Spleen (tissue), 11 donors: ENCODE data around the gene SKI. TPM values are rescaled to one million over a fixed set of nuclear protein-coding genes. Genes with fewer than 3 reads are reported as not detected.

Experiments used
- DNase-seq: peaks from one replicate; pipeline ENCODE4 v3.0.0-alpha.2; 2020
- H3K27ac ChIP-seq, 8 donors: fragments of 200-600 bp; sonication (generic) in 7 of 8; 1 replicate in 4 of 8; 2 replicates in 4 of 8; pipeline versions ENCODE4 v1.5.0 to v1.8.0; 2016 to 2021; ENCODE audit warnings: inconsistent platforms in 4 of 8, mild to moderate bottlenecking in 4 of 8, moderate library complexity in 1 of 8
- H3K27me3 ChIP-seq, 7 donors: fragments of 200-600 bp; sonication (generic) in 6 of 7; replicated peaks in 1 of 7; 1 replicate in 4 of 7; 2 replicates in 3 of 7; pipeline versions ENCODE4 v1.5.0 to v1.8.0; 2016 to 2021; ENCODE audit warnings: inconsistent platforms in 3 of 7, mild to moderate bottlenecking in 1 of 7
- H3K36me3 ChIP-seq, 6 donors: fragments of 200-600 bp; sonication (generic) in 5 of 6; 1 replicate in 4 of 6; 2 replicates in 2 of 6; pipeline versions ENCODE4 v1.5.0 to v1.8.0; 2016 to 2021; ENCODE audit warnings: inconsistent platforms in 2 of 6
- H3K4me1 ChIP-seq, 6 donors: fragments of 200-600 bp; sonication (generic) in 5 of 6; 1 replicate in 3 of 6; 2 replicates in 3 of 6; pipeline versions ENCODE4 v1.5.0 to v1.8.0; 2016 to 2021; ENCODE audit warnings: inconsistent platforms in 3 of 6
- H3K4me3 ChIP-seq, 8 donors: fragments of 200-600 bp; sonication (generic) in 7 of 8; 1 replicate in 4 of 8; 2 replicates in 4 of 8; pipeline versions ENCODE4 v1.5.0 to v1.8.0; 2016 to 2021; ENCODE audit warnings: inconsistent platforms in 4 of 8, mild to moderate bottlenecking in 4 of 8, moderate library complexity in 2 of 8
- H3K9me3 ChIP-seq, 8 donors: fragments of 200-600 bp; sonication (generic) in 7 of 8; 1 replicate in 4 of 8; 2 replicates in 4 of 8; pipeline versions ENCODE4 v1.5.0 to v1.8.0; 2016 to 2021; ENCODE audit warnings: inconsistent platforms in 4 of 8
- POLR2A ChIP-seq, 3 donors: fragments of 450-650 bp; IDR thresholded peaks; one replicate each; pipeline ENCODE4 v1.5.1; 2017; ENCODE audit warnings: antibody characterized with exemption in 3 of 3, mild to moderate bottlenecking in 1 of 3
- POLR2AphosphoS5 ChIP-seq, 3 donors: sonication (generic); formaldehyde crosslinking; IDR thresholded peaks; one replicate each; pipeline ENCODE4 v1.5.1; 2017; ENCODE audit warnings: antibody characterized with exemption in 3 of 3
- WGBS, 5 donors: extraction: QIAGEN DNeasy Blood & Tissue Kit in 3 of 5; methylation state at CpG; one replicate each; pipeline versions ENCODE4 v1.1.5 to v1.1.7; 2013 to 2018; 5-methylcytosine and 5-hydroxymethylcytosine counted together
- intact Hi-C: fragments of 100-400 bp; cut with DNase I; formaldehyde crosslinking; loops from one replicate; pipeline ENCODE4 v1.15.0; 2023; ENCODE audit warnings: low total_unique reads
- polyA plus RNA-seq, 3 donors: library from polyadenylated mRNA; stranded (reverse); fragments of 200-250 nt; gene quantifications; one replicate each; pipeline ENCODE4 v1.2.1, GENCODE V29; 2013
- total RNA-seq, 7 donors: library from RNA; depleted of rRNA in 3 of 7; stranded (reverse); fragments of >200 nt in 3 of 7; fragmentation: NEBNext Ultra II Directional in 4 of 7; extraction: Animal tissue kit (Norgen Biotek cat#: 25700) in 4 of 7; gene quantifications; one replicate each; pipeline versions ENCODE4 v1.1.0 to v1.2.1, GENCODE V29; 2016 to 2021
- TF ChIP-seq, protein P1 (sequence below), 11 experiments: fragments of 200-600 bp in 7 of 11; fragments of 450-650 bp in 4 of 11; sonication (generic) in 4 of 11; IDR thresholded peaks in 8 of 11; conservative IDR thresholded peaks in 3 of 11; 1 replicate in 7 of 11; 2 replicates in 4 of 11; pipeline versions ENCODE4 v1.4.0 to v1.8.0; 2016 to 2021; ENCODE audit warnings: antibody characterized with exemption in 11 of 11, inconsistent platforms in 4 of 11, mild to moderate bottlenecking in 1 of 11
- donor health status: healthy with polysubstance abuse.
- donor health status: DM: no; HTN: no; CAD: no; lungs with moderate emphysema.
- donor health status: DM: no; HTN: no; CAD: no.
- donor health status: Bipolar disorder and iron deficiency.
- donor health status: healthy.
- donor health status: DM: no; HTN: no; CAD: no.
- donor health status: DM: yes; HTN: yes; CAD: no.

Gene SKI
- total and polyA plus RNA-seq, 10 donors, result 4.4 to 100.0 (median 54.3) TPM

DNA sequence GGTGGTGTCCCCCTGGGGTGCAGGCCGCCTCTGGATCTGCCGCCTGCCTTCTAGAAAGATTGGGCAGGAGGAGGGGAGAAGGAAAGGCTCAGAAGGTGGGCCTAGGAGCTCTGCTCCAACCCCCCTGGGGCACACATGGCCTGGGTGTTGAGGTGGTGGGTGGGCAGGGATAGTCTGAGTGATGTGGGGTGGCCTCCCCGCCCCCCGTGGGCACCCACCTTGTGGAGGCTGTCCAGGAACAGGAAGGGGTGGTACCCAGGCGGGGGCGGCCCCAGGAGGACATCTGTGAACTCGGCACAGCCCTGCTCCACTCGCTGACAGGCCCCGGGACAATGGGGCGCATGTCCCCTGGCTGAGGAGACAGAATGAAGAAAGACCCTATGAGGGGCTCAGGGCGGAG lies 108.4 kb downstream of the SKI start:
- intact Hi-C loops, result no loop called here
- Histone ChIP-seq H3K9me3 (no peaks in the 10 kb centered on the region), H3K36me3 (no peaks in the 10 kb centered on the region), H3K4me3 (no peak overlapping the region), H3K27ac (no peak overlapping the region), H3K27me3 (peaks cover 0 to 18% (median 0%) of the 10 kb centered on the region in 7 donors), H3K4me1 (no peaks in the 10 kb centered on the region)
- 74 to 79% (median 78%) methylated on average over 10 to 11 of the region's 11 CpGs for WGBS, 5 donors
- TF ChIP-seq, protein P1, sequence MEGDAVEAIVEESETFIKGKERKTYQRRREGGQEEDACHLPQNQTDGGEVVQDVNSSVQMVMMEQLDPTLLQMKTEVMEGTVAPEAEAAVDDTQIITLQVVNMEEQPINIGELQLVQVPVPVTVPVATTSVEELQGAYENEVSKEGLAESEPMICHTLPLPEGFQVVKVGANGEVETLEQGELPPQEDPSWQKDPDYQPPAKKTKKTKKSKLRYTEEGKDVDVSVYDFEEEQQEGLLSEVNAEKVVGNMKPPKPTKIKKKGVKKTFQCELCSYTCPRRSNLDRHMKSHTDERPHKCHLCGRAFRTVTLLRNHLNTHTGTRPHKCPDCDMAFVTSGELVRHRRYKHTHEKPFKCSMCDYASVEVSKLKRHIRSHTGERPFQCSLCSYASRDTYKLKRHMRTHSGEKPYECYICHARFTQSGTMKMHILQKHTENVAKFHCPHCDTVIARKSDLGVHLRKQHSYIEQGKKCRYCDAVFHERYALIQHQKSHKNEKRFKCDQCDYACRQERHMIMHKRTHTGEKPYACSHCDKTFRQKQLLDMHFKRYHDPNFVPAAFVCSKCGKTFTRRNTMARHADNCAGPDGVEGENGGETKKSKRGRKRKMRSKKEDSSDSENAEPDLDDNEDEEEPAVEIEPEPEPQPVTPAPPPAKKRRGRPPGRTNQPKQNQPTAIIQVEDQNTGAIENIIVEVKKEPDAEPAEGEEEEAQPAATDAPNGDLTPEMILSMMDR (IDR thresholded peaks at IDR 0.05 in 8 of 11, conservative IDR thresholded peaks at IDR 0.05 in 3 of 11), result no peak
- TF ChIP-seq POLR2A (IDR thresholded peaks at IDR 0.05) (no peak), POLR2AphosphoS5 (IDR thresholded peaks at IDR 0.05) (no peak)
- DNase-seq, result no peak

DNA sequence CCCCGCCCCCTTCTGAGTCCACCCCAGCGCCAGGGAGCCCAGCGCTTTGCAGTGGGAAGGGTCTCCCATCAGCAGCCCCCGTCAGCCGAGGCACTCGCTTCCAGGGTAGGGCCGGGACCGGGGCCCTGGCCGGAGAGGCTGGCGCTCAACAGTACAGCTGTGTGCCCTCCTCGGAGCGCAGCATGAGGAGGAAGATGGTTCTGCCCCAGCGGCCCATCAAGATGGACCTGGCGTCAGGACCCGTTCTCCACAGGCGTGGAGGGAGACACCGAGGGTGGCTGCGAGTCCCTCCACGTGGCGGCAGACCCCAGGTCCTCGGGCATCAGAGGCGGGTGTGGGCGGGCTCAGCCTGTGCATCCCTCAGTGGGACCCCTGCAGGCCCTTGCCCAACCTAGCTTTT lies 109.0 kb downstream of the SKI start:
- intact Hi-C loops, result no loop called here
- no peak for DNase-seq
- Histone ChIP-seq H3K27me3 (peaks cover 0 to 18% (median 0%) of the 10 kb centered on the region in 7 donors), H3K4me1 (no peaks in the 10 kb centered on the region), H3K4me3 (no peak overlapping the region), H3K9me3 (no peaks in the 10 kb centered on the region), H3K27ac (no peak overlapping the region), H3K36me3 (no peaks in the 10 kb centered on the region)
- WGBS, 5 donors, result 91 to 100% (median 93%) methylated on average over 4 to 23 of the region's 23 CpGs
- TF ChIP-seq, protein P1 (IDR thresholded peaks at IDR 0.05 in 8 of 11, conservative IDR thresholded peaks at IDR 0.05 in 3 of 11), result no peak
- TF ChIP-seq POLR2AphosphoS5 (IDR thresholded peaks at IDR 0.05) (no peak), POLR2A (IDR thresholded peaks at IDR 0.05) (no peak)

DNA sequence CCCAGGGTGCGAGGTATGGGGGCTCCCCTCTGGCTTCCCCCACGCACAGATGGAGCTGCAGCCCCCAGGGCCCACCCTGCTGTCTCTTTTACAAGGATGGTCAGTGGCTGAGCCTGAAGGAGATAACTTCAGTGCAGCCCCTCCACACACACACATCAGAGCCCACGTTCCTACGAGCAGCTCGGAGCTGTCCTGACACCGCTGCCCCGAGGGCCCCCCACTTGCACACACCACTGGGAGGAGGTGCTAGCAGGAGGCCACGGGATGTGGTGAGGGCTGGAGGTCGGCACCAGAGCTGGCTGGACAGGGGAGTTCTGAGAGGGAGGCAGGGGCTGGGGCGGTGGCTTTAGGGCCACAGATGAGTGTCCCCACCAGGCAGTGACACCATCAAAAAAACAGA lies 109.4 kb downstream of the SKI start:
- 63 to 81% (median 76%) methylated on average over 8 to 10 of the region's 10 CpGs for WGBS, 5 donors
- H3K27ac ChIP-seq, result no peak overlapping the region
- no peaks in the 10 kb centered on the region for H3K36me3 ChIP-seq
- no peaks in the 10 kb centered on the region for H3K4me1 ChIP-seq
- intact Hi-C loops, result no loop called here
- DNase-seq, result no peak
- H3K9me3 ChIP-seq, result no peaks in the 10 kb centered on the region
- H3K4me3 ChIP-seq, result no peak overlapping the region
- TF ChIP-seq, protein P1 (IDR thresholded peaks at IDR 0.05 in 8 of 11, conservative IDR thresholded peaks at IDR 0.05 in 3 of 11), result no peak
- TF ChIP-seq POLR2AphosphoS5 (IDR thresholded peaks at IDR 0.05) (no peak), POLR2A (IDR thresholded peaks at IDR 0.05) (no peak)
- peaks cover 0 to 18% (median 0%) of the 10 kb centered on the region in 7 donors for H3K27me3 ChIP-seq

DNA sequence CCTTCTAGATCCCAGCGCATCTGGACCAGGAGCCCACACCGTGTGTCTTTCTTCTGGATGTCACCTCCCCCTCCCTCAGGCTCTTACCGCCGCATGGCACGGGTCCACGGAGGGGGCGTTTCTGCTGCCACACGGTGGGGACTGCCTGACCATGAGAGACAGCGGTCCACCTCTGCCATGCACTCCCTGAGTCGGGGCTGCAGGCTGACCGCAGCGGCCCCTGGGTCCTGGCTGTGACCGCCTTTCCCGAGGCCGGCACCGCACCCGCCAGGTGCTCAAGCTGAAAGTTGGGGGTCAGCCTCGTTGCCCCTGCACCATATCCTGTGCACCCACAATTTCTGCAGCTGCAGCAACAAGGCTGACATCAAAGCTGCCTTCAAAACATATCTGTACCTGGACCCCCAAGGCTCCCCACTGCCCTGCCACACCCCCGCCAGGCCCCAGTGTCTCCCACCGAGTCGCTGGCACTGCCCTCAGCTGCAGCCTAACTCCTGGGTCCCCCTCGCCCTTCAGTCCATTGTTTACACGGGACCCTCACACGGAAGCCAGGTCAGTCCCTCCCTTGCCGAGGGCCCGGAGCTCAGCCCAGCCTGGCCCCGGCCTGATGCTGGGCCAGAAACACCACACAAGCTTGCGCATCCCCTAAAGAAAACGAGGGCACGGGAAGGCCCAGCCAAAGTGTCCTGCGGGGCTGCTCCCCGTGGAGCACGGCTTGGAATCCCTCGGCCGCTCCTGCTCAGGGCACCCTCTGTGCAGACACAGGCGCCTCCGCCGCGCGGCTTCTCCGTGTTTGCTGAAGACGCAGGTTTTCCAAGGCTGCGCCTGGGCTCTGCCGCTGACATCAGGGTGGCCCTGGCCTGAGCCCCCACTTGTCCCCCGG lies 111.3 kb downstream of the SKI start:
- TF ChIP-seq, protein P1 (IDR thresholded peaks at IDR 0.05 in 8 of 11, conservative IDR thresholded peaks at IDR 0.05 in 3 of 11), result no peak
- TF ChIP-seq POLR2A (IDR thresholded peaks at IDR 0.05) (no peak), POLR2AphosphoS5 (IDR thresholded peaks at IDR 0.05) (no peak)
- intact Hi-C loops, result no loop called here
- WGBS, 5 donors, result 82 to 92% (median 89%) methylated on average over 25 to 45 of the region's 45 CpGs

More for the DNA sequence above, 111.3 kb downstream of the SKI start:
- no peaks in the 10 kb centered on the region for H3K36me3 ChIP-seq
- H3K27ac ChIP-seq, result no peak overlapping the region
- no peak for DNase-seq
- H3K27me3 ChIP-seq, result peaks cover 0 to 18% (median 0%) of the 10 kb centered on the region in 7 donors
- no peak overlapping the region for H3K4me3 ChIP-seq
- H3K4me1 ChIP-seq, result no peaks in the 10 kb centered on the region
- H3K9me3 ChIP-seq, result no peaks in the 10 kb centered on the region
